ENCODE results near the gene AMN1.
A peak's percentile ranks its signal among the peaks of the same experiment; 100 is the strongest.

AMN1 gene

DNA sequence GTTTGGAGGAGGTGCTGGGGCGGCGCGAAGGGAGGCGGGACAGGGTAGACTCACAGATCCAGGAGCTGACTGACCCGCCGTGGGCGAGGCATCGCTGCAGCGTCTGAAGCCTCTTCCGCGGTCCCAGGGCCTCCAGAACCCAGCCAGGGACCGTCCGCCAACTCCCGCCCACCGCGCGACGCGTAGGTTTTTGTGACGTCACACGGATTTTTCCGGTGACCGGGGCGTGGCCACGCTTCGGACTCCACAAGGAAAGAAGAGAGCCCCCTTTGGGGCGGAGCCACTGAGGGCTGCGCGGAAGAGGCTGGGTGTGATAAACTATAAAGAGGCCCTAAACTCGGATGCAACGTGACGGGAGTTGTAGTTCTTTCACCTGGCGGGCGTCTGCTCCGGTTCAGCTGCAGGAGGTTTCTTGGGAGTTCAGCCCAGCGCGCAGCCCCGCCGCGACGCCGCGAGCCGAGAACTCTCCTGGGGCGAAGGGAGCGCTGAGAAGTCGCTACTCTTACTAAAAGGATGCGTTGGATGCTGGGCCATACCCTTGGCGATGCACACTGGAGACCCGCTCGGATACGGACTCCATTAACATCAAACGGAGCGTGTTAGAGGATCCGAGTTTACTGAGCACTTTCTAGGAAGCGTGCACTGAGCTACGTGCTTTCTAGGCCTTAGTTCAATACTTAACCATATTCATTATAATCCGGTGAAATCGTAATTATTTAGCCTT, at the start of gene AMN1:
AMN1 (minus strand) TSS at position 105 of the 724 bp plus-strand sequence; CDS start at position 92, 13 bp downstream.
- ChIA-PET CTCF (no interaction called here), POLR2A (ENCODE audit: low non-redundant PET) (no interaction called here)
- DNase-seq (ENCODE audit: low spot score): peak; percentile 99
- TF ChIP-seq, protein P1, sequence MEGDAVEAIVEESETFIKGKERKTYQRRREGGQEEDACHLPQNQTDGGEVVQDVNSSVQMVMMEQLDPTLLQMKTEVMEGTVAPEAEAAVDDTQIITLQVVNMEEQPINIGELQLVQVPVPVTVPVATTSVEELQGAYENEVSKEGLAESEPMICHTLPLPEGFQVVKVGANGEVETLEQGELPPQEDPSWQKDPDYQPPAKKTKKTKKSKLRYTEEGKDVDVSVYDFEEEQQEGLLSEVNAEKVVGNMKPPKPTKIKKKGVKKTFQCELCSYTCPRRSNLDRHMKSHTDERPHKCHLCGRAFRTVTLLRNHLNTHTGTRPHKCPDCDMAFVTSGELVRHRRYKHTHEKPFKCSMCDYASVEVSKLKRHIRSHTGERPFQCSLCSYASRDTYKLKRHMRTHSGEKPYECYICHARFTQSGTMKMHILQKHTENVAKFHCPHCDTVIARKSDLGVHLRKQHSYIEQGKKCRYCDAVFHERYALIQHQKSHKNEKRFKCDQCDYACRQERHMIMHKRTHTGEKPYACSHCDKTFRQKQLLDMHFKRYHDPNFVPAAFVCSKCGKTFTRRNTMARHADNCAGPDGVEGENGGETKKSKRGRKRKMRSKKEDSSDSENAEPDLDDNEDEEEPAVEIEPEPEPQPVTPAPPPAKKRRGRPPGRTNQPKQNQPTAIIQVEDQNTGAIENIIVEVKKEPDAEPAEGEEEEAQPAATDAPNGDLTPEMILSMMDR (conservative IDR thresholded peaks at IDR 0.05; ENCODE audit: low read depth): no peak
- H3K27ac ChIP-seq: peak within 1 kb of the TSS; percentile 94

DNA sequence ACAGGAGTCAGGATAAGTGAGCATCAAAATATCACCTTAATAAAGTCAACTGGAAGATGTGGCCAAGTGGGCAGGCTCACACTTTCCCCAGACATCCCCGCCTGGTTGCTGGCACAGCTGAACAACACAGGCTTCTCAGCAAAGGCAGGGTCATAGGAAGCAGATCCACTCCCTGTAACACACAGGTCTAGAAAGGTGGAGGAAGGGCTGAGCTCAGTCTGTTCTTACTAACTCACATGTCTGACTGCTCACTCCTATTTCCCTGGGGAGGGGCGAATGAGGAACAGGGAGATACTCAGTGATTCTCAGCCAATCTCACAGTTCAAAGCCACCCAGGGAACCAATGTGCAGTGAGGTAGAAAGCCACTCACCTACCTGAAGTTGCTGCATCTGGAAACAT, 45.0 kb upstream of the AMN1 start:
- POLR2A ChIA-PET (ENCODE audit: low non-redundant PET): no interaction called here
- CTCF ChIA-PET: no interaction called here
- no peak overlapping the region for H3K27ac ChIP-seq
- no peak for DNase-seq (ENCODE audit: low spot score)
- TF ChIP-seq, protein P1 (conservative IDR thresholded peaks at IDR 0.05; ENCODE audit: low read depth): no peak

DNA sequence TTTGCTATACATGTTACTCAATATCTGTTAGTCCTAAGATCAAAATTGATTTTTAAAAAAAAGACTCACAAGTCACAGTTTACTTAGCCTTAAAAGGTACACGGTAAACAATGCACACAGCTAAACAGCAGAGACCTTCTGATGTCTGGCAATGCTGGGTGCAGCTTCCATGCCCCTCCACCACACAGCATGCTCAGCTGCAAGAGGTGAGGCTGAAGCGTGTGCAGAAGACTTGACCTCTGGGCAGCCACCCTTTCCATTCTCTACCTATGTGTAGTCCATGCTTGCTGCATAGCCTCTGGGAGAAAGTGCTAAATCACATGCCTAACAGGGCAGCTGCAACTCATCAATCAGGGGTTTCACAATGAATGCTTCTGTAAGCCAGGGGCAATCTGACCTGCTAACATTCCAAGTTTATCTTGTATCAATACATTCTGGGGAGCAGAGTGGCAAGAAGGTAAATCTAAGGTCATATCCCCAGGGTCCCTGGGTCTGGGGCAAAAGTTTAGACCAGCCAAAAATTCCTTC, 44.5 kb upstream of the AMN1 start:
- DNase-seq (ENCODE audit: low spot score): no peak
- ChIA-PET CTCF (interaction anchor here (0.7 kb wide), 1 partner anchor 75 kb away, joined by 3 read pairs; no protein-coding TSS in a partner anchor), POLR2A (ENCODE audit: low non-redundant PET) (no interaction called here)
- H3K27ac ChIP-seq: no peak overlapping the region
- TF ChIP-seq, protein P1 (conservative IDR thresholded peaks at IDR 0.05; ENCODE audit: low read depth): no peak

DNA sequence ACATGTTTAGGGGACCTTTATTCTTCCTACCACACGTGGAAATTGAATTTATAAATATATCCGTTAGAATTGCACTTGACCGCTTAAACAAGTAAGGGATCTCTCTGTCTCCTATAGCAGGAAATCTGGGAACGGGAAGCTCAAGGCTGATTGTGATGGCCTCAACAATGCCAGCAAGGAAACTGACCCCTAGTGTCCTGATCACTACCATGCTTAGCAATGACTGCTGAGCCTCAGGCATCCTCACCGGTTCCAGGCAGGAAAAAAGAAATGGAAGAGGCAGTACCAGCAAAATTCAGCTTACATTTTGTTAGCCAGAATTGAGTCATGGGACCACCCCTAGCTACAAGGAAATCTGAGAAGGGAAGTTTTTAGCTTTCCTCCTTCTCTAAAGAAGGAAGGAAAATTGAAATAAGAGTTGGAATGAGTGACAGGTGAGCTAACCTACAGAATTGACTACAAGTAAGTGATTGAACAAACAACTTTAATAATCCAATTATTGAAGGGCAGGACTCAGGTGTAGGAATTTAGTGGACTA, 43.9 kb upstream of the AMN1 start:
- DNase-seq (ENCODE audit: low spot score): no peak
- ChIA-PET POLR2A (ENCODE audit: low non-redundant PET) (no interaction called here), CTCF (interaction anchor here (0.6 to 0.7 kb wide), 2 partner anchors 75 to 621 kb away, joined by 3 to 10 read pairs; no protein-coding TSS in a partner anchor)
- no peak overlapping the region for H3K27ac ChIP-seq
- TF ChIP-seq, protein P1 (conservative IDR thresholded peaks at IDR 0.05; ENCODE audit: low read depth): no peak

DNA sequence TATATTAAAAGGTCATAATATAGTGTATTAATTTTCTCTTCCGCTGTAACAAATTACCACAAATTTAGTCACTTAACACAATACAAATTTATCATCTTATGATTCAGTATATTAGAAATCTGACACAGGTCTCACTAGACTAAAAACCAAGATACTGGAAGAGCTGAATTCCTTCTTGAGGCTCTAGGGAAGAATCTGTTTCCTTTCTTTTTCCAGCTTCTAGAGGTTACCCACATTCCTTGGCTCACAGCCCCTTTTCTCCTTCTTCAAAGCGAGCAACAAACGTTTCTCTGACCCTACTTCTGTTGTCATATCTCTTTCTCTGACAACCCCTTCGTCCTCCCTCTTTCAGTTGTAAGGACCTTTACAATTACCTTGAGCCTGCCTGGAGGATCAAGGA, 43.4 kb upstream of the AMN1 start:
- TF ChIP-seq, protein P1 (conservative IDR thresholded peaks at IDR 0.05; ENCODE audit: low read depth): no peak
- POLR2A ChIA-PET (ENCODE audit: low non-redundant PET): no interaction called here
- CTCF ChIA-PET: interaction anchor here (0.6 kb wide), 2 partner anchors 106 to 622 kb away, joined by 3 to 10 read pairs; no protein-coding TSS in a partner anchor
- no peak for DNase-seq (ENCODE audit: low spot score)
- H3K27ac ChIP-seq: no peak overlapping the region

DNA sequence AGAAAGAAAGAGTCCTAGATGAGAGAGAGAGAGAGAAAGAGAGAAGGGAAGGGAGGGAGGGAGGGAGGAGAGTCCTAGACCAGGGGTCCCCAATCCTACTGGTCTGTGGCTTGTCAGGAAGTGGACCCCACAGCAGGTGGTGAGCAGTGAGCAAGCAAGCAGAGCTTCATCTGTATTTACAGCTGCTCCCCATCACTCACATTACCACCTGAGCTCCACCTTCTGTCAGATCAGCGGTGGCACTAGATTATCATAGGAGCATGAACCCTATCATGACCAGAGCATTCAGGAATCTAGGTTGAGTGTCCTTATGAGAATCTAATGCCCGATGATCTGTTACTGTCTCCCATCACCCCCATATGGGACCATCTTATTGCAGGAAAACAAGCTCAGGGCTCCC, 39.2 kb upstream of the AMN1 start:
- no peak overlapping the region for H3K27ac ChIP-seq
- no peak for DNase-seq (ENCODE audit: low spot score)
- ChIA-PET POLR2A (ENCODE audit: low non-redundant PET) (no interaction called here), CTCF (interaction anchor here (0.7 kb wide), 1 partner anchor 116 kb away, joined by 3 read pairs; no protein-coding TSS in a partner anchor)
- TF ChIP-seq, protein P1 (conservative IDR thresholded peaks at IDR 0.05; ENCODE audit: low read depth): no peak
